Medulla oblongata (tissue), 1 donor: ENCODE measurements around the gene SUDS3.
"Not testable (repeated sequence)": the region's sequence is repeated elsewhere in the genome, so short reads cannot be mapped to it uniquely, and the experiment has no call there.

Experiments
- DNase-seq: peaks from one replicate; pipeline ENCODE4 v3.0.0-alpha.2; 2015; ENCODE audit errors: extremely low spot score

Gene SUDS3

GRCh38 chr12:118397708-118398440, 21.5 kb downstream of the SUDS3 start:
- DNase-seq: peak; percentile 24

- DNase-seq: no peak
Observed at GRCh38 chr12:118398524-118398923, 22.2 kb downstream of the SUDS3 start.

- DNase-seq: no peak
Observed at GRCh38 chr12:118398940-118399339, 22.6 kb downstream of the SUDS3 start.

- peak; percentile 32 for DNase-seq
Observed at GRCh38 chr12:118402251-118402650, 25.9 kb downstream of the SUDS3 start.

GRCh38 chr12:118404876-118405521, 28.6 kb downstream of the SUDS3 start:
- peak; percentile 73 for DNase-seq

GRCh38 chr12:118408241-118408640, 31.9 kb downstream of the SUDS3 start:
- DNase-seq: not testable (repeated sequence)

GRCh38 chr12:118409834-118410233, 33.5 kb downstream of the SUDS3 start:
- DNase-seq: no peak

- DNase-seq: no peak
Observed at GRCh38 chr12:118417942-118418341, 41.6 kb downstream of the SUDS3 start.

GRCh38 chr12:118418385-118419057, 42.2 kb downstream of the SUDS3 start:
- DNase-seq: no peak

GRCh38 chr12:118420673-118421072, 44.3 kb downstream of the SUDS3 start:
- DNase-seq: no peak

GRCh38 chr12:118424884-118425283, 48.5 kb downstream of the SUDS3 start:
- no peak for DNase-seq

- no peak for DNase-seq
Observed at GRCh38 chr12:118425364-118425763, 49.0 kb downstream of the SUDS3 start.

GRCh38 chr12:118427819-118428218, 51.5 kb downstream of the SUDS3 start:
- no peak for DNase-seq

GRCh38 chr12:118428643-118429042, 52.3 kb downstream of the SUDS3 start:
- no peak for DNase-seq

- no peak for DNase-seq
Observed at GRCh38 chr12:118429688-118430383, 53.5 kb downstream of the SUDS3 start.

GRCh38 chr12:118430516-118430915, 54.2 kb downstream of the SUDS3 start:
- no peak for DNase-seq

- no peak for DNase-seq
Observed at GRCh38 chr12:118432812-118433545, 56.6 kb downstream of the SUDS3 start.

- DNase-seq: no peak
Observed at GRCh38 chr12:118436002-118436730, 59.8 kb downstream of the SUDS3 start.

GRCh38 chr12:118436986-118437385, 60.6 kb downstream of the SUDS3 start:
- no peak for DNase-seq

- DNase-seq: no peak
Observed at GRCh38 chr12:118439068-118439467, 62.7 kb downstream of the SUDS3 start.

GRCh38 chr12:118446247-118446646, 69.9 kb downstream of the SUDS3 start:
- no peak for DNase-seq
